Astrocyte (in vitro differentiated cells and primary cell): ENCODE data around the gene FBXW9. TPM values are rescaled to one million over a fixed set of nuclear protein-coding genes. Genes with fewer than 3 reads are reported as not detected.
A peak's percentile ranks its signal among the peaks of the same experiment; 100 is the strongest.

ENCODE experiments used
- DNase-seq: peaks from one replicate; pipeline ENCODE4 v3.0.0-alpha.2; 2010; ENCODE audit warnings: low read depth
- FAIRE-seq: peaks from 2 replicates; lab custom pipeline; 2011; peaks lifted over from hg19 to GRCh38; lab: Jason Lieb, UNC
- H2AFZ ChIP-seq: 2 replicates; pipeline ENCODE4 v1.6.0; 2012; ENCODE audit warnings: low read depth, low read length, inconsistent platforms
- H3K27ac ChIP-seq: 2 replicates; pipeline ENCODE4 v1.5.1; 2011; ENCODE audit warnings: low read depth, low read length, inconsistent platforms
- H3K27me3 ChIP-seq: 2 replicates; pipeline ENCODE4 v1.6.0; 2011; ENCODE audit warnings: low read length, inconsistent platforms; ENCODE audit not compliant: insufficient read depth
- H3K36me3 ChIP-seq: 2 replicates; pipeline ENCODE4 v1.5.1; 2011; ENCODE audit warnings: low read length, inconsistent platforms; ENCODE audit not compliant: insufficient read depth
- H3K4me1 ChIP-seq: 2 replicates; pipeline ENCODE4 v1.5.1; 2011; ENCODE audit warnings: low read length, inconsistent platforms; ENCODE audit not compliant: insufficient read depth
- H3K4me2 ChIP-seq: 2 replicates; pipeline ENCODE4 v1.6.0; 2012; ENCODE audit warnings: low read length, inconsistent platforms
- H3K4me3 ChIP-seq: 2 replicates; pipeline ENCODE4 v1.5.1; 2011; ENCODE audit warnings: low read depth, mild to moderate bottlenecking, low read length, inconsistent platforms; ENCODE audit not compliant: insufficient read depth
- H3K79me2 ChIP-seq: 2 replicates; pipeline ENCODE4 v1.6.0; 2012; ENCODE audit warnings: mild to moderate bottlenecking, low read length, inconsistent platforms; ENCODE audit not compliant: insufficient read depth
- H3K9ac ChIP-seq: 2 replicates; pipeline ENCODE4 v1.6.0; 2012; ENCODE audit warnings: mild to moderate bottlenecking, low read length, inconsistent platforms
- H3K9me3 ChIP-seq: 2 replicates; pipeline ENCODE4 v1.5.1; 2012; ENCODE audit warnings: low read depth, mild to moderate bottlenecking, low read length, inconsistent platforms; ENCODE audit not compliant: insufficient read depth
- H4K20me1 ChIP-seq: 2 replicates; pipeline ENCODE4 v1.6.0; 2012; ENCODE audit warnings: low read length, inconsistent platforms; ENCODE audit not compliant: insufficient read depth
- H3K27ac Mint-ChIP-seq: one replicate; pipeline ENCODE4 v1.8.0; 2021; ENCODE audit warnings: mild to moderate bottlenecking, mixed read lengths; ENCODE audit not compliant: unreplicated experiment
- H3K27me3 Mint-ChIP-seq: one replicate; pipeline ENCODE4 v1.8.0; 2021; ENCODE audit warnings: low read depth, mixed read lengths; ENCODE audit not compliant: unreplicated experiment
- H3K36me3 Mint-ChIP-seq: one replicate; pipeline ENCODE4 v1.8.0; 2021; ENCODE audit warnings: low read depth, mixed read lengths; ENCODE audit not compliant: unreplicated experiment
- H3K4me1 Mint-ChIP-seq: one replicate; pipeline ENCODE4 v1.8.0; 2021; ENCODE audit warnings: low read depth, mixed read lengths; ENCODE audit not compliant: unreplicated experiment
- H3K4me3 Mint-ChIP-seq: one replicate; pipeline ENCODE4 v1.8.0; 2021; ENCODE audit warnings: mild to moderate bottlenecking, moderate library complexity, mixed read lengths; ENCODE audit not compliant: unreplicated experiment
- H3K9me3 Mint-ChIP-seq: one replicate; pipeline ENCODE4 v1.8.0; 2021; ENCODE audit warnings: mild to moderate bottlenecking, mixed read lengths; ENCODE audit not compliant: unreplicated experiment
- CTCF ChIP-seq: IDR thresholded peaks from 2 replicates; pipeline ENCODE4 v1.5.1; 2011; ENCODE audit warnings: low read depth, mild to moderate bottlenecking, inconsistent platforms, low read length, moderate library complexity; ENCODE audit not compliant: insufficient read depth
- EZH2 ChIP-seq: IDR thresholded peaks from 2 replicates; pipeline ENCODE4 v1.6.1; 2012; ENCODE audit warnings: mild to moderate bottlenecking, low read length, inconsistent platforms; ENCODE audit not compliant: insufficient read depth
- total RNA-seq: library from RNA; stranded (reverse); gene quantifications from 2 replicates; pipeline ENCODE4 v1.2.1, GENCODE V29; 2021

FBXW9 gene
- total RNA-seq, 1 donor from 2014 or later = 9.9 TPM

DNA sequence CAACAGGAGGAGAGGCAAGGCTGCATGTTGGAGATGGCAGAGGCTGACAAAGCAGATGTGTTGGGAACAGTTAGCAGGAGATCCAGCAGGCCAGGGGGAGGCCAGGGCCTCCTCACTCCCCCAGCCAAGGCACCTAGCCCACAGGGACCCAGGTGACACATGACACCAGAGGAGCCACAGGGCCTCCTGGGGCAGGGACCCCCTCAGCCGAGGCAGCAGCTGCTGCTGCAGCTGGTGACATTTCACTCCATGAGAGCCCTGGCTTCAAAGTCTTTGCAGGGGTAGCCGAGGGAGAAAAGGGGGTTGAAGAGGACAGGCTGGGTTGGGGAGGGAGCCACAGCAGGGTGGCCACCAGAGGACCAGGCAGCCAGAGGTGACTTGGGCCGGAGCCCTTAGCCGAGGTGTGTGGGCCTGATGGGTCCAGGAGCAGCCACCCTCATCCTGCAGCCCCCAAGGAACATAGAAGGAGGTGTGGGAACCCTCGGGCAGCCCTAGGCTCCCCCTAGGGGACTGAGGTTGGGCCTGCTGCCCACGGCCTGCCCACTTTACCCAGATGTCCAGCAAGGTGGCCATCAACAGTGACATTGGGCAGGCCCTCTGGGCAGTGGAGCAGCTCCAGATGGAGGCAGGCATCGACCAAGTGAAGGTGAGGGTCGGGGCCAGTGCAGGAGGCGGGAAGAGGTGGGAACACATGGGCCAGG, 8.8 kb downstream of the FBXW9 start, which contains the start of gene GNG14:
TSS of gene GNG14 (plus strand) at position 503 of the 701 bp plus-strand sequence. CDS start at position 554, 51 bp downstream.
- H3K27ac Mint-ChIP-seq = no peak within 1 kb of the TSS
- Histone ChIP-seq H3K79me2 (no peaks in the 10 kb centered on the region), H3K4me3 (no peak within 1 kb of the TSS), H3K9me3 (no peaks in the 10 kb centered on the region), H3K27ac (no peak within 1 kb of the TSS), H3K4me1 (no peaks in the 10 kb centered on the region), H2AFZ (no peak within 1 kb of the TSS), H3K4me2 (no peak within 1 kb of the TSS), H3K36me3 (no peaks in the 10 kb centered on the region), H3K9ac (no peak within 1 kb of the TSS), H3K27me3 (no peaks in the 10 kb centered on the region), H4K20me1 (no peaks in the 10 kb centered on the region)
- DNase-seq (no peak), FAIRE-seq (no peak)
- H3K4me3 Mint-ChIP-seq = no peak within 1 kb of the TSS
- TF ChIP-seq EZH2 = no peak
- no peaks in the 10 kb centered on the region for H3K4me1 Mint-ChIP-seq
- no peaks in the 10 kb centered on the region for H3K9me3 Mint-ChIP-seq
- no peaks in the 10 kb centered on the region for H3K27me3 Mint-ChIP-seq
- H3K36me3 Mint-ChIP-seq = peaks cover 5% of the 10 kb centered on the region

- H3K79me2 ChIP-seq = no peaks in the 10 kb centered on the region
- H3K9me3 ChIP-seq = no peaks in the 10 kb centered on the region
- DNase-seq (no peak), FAIRE-seq (no peak)
- TF ChIP-seq CTCF = no peak
- no peak for TF ChIP-seq EZH2
- H3K9me3 Mint-ChIP-seq = no peaks in the 10 kb centered on the region
- no peak overlapping the region for H3K9ac ChIP-seq
- H3K27me3 Mint-ChIP-seq = no peaks in the 10 kb centered on the region
- H2AFZ ChIP-seq = no peak overlapping the region
- no peaks in the 10 kb centered on the region for H4K20me1 ChIP-seq
- H3K27ac ChIP-seq = no peak overlapping the region
- H3K4me3 ChIP-seq = no peak overlapping the region
- no peak overlapping the region for H3K4me3 Mint-ChIP-seq
- H3K36me3 Mint-ChIP-seq = peaks cover 5% of the 10 kb centered on the region
- H3K4me1 ChIP-seq = no peaks in the 10 kb centered on the region
- H3K4me1 Mint-ChIP-seq = no peaks in the 10 kb centered on the region
- no peak overlapping the region for H3K27ac Mint-ChIP-seq
- no peak overlapping the region for H3K4me2 ChIP-seq
- no peaks in the 10 kb centered on the region for H3K36me3 ChIP-seq
- H3K27me3 ChIP-seq = no peaks in the 10 kb centered on the region
These were observed 10.6 kb downstream of the FBXW9 start for GRCh38 chr19:12685831-12686230.

GRCh38 chr19:12681074-12681987, 15.1 kb downstream of the FBXW9 start, which contains the start of gene DHPS:
Gene DHPS (minus strand): TSS chr19:12681880. CDS start chr19:12681766, 114 bp downstream.
- peaks cover 7% of the 10 kb centered on the region for H3K36me3 Mint-ChIP-seq
- H3K4me1 ChIP-seq = no peaks in the 10 kb centered on the region
- peak within 1 kb of the TSS; percentile 95 for H3K27ac ChIP-seq
- H4K20me1 ChIP-seq = peaks cover 15% of the 10 kb centered on the region
- H3K4me3 Mint-ChIP-seq = peak within 1 kb of the TSS; percentile 93
- H3K9me3 ChIP-seq = no peaks in the 10 kb centered on the region
- peak within 1 kb of the TSS; percentile 84 for H3K4me3 ChIP-seq
- TF ChIP-seq CTCF (no peak), EZH2 (no peak)
- no peaks in the 10 kb centered on the region for H3K27me3 Mint-ChIP-seq
- H3K36me3 ChIP-seq = peaks cover 6% of the 10 kb centered on the region
- no peaks in the 10 kb centered on the region for H3K27me3 ChIP-seq
- H2AFZ ChIP-seq = peak within 1 kb of the TSS; percentile 90
- peak within 1 kb of the TSS; percentile 76 for H3K27ac Mint-ChIP-seq
- peak within 1 kb of the TSS; percentile 93 for H3K4me2 ChIP-seq
- H3K4me1 Mint-ChIP-seq = no peaks in the 10 kb centered on the region
- H3K9ac ChIP-seq = peak within 1 kb of the TSS; percentile 97
- DNase-seq (peak; percentile 96), FAIRE-seq (no peak)
- H3K9me3 Mint-ChIP-seq = no peaks in the 10 kb centered on the region
- H3K79me2 ChIP-seq = peaks cover 18% of the 10 kb centered on the region
